HS-27A (cell line): ENCODE data around the gene MAD1L1.
"Not testable (repeated sequence)": the region's sequence is repeated elsewhere in the genome, so short reads cannot be mapped to it uniquely, and the experiment has no call there.

Experiments used
- DNase-seq: peaks from one replicate; pipeline ENCODE4 v3.0.0-alpha.2; 2012; ENCODE audit warnings: low read depth, missing footprints

Gene MAD1L1

GRCh38 chr7:1840744-1841143, 392.0 kb downstream of the MAD1L1 start:
- DNase-seq = not testable (repeated sequence)

- no peak for DNase-seq
Observed at GRCh38 chr7:1839701-1840100, 393.0 kb downstream of the MAD1L1 start.

GRCh38 chr7:1838911-1839531, 393.7 kb downstream of the MAD1L1 start:
- not testable (repeated sequence) for DNase-seq

- DNase-seq = not testable (repeated sequence)
Observed at GRCh38 chr7:1838544-1838872, 394.2 kb downstream of the MAD1L1 start.

- DNase-seq = not testable (repeated sequence)
Observed at GRCh38 chr7:1837696-1838543, 394.8 kb downstream of the MAD1L1 start.

- not testable (repeated sequence) for DNase-seq
Observed at GRCh38 chr7:1831933-1832535, 400.7 kb downstream of the MAD1L1 start.

GRCh38 chr7:1831471-1831870, 401.3 kb downstream of the MAD1L1 start:
- DNase-seq = not testable (repeated sequence)

- not testable (repeated sequence) for DNase-seq
Observed at GRCh38 chr7:1829668-1830067, 403.1 kb downstream of the MAD1L1 start.

- no peak for DNase-seq
Observed at GRCh38 chr7:1829111-1829510, 403.6 kb downstream of the MAD1L1 start.

GRCh38 chr7:1828170-1828569, 404.6 kb downstream of the MAD1L1 start:
- not testable (repeated sequence) for DNase-seq

GRCh38 chr7:1827521-1827981, 405.2 kb downstream of the MAD1L1 start:
- DNase-seq = not testable (repeated sequence)

- not testable (repeated sequence) for DNase-seq
Observed at GRCh38 chr7:1826931-1827330, 405.8 kb downstream of the MAD1L1 start.

- no peak for DNase-seq
Observed at GRCh38 chr7:1825897-1826741, 406.6 kb downstream of the MAD1L1 start.

- DNase-seq = not testable (repeated sequence)
Observed at GRCh38 chr7:1825647-1825896, 407.2 kb downstream of the MAD1L1 start.

- DNase-seq = not testable (repeated sequence)
Observed at GRCh38 chr7:1824882-1825646, 407.7 kb downstream of the MAD1L1 start.

GRCh38 chr7:1824151-1824881, 408.4 kb downstream of the MAD1L1 start:
- DNase-seq = not testable (repeated sequence)

GRCh38 chr7:1823376-1824150, 409.2 kb downstream of the MAD1L1 start:
- DNase-seq = no peak

GRCh38 chr7:1819259-1819841, 413.4 kb downstream of the MAD1L1 start:
- no peak for DNase-seq

- DNase-seq = no peak
Observed at GRCh38 chr7:1818575-1819258, 414.0 kb downstream of the MAD1L1 start.
